Caco-2 (cell line): ENCODE measurements around the gene SCTR. TPM values are rescaled to one million over a fixed set of nuclear protein-coding genes. Genes with fewer than 3 reads are reported as not detected.
A peak's percentile ranks its signal among the peaks of the same experiment; 100 is the strongest.

Experiments
- BruUV-seq: library from RNA; stranded (reverse); fragments of 400-500 nt; replicated peaks from 2 replicates; lab custom pipeline; 2021; lab: Mats Ljungman, UMichigan
- CTCF ChIA-PET: fragments of 300-600 bp; sonication (Branson Sonifier 250); formaldehyde crosslinking; loops from one replicate; lab custom pipeline; 2022; ENCODE audit warnings: antibody characterized with exemption; lab: Charles Lee
- POLR2A ChIA-PET: fragments of 300-600 bp; sonication (Branson Sonifier 250); formaldehyde crosslinking; loops from one replicate; lab custom pipeline; 2022; ENCODE audit warnings: antibody characterized with exemption; lab: Charles Lee
- DNase-seq, 2 experiments: peaks; one replicate each; pipeline versions ENCODE4 v3.0.0 to v3.0.0-alpha.2; 2020 to 2022
- H3K27me3 ChIP-seq: replicated peaks from 2 replicates; pipeline ENCODE4 v1.6.0; 2011; ENCODE audit warnings: low read length; ENCODE audit not compliant: control insufficient read depth, insufficient read depth
- H3K36me3 ChIP-seq: 2 replicates; pipeline ENCODE4 v1.5.1; 2011; ENCODE audit warnings: low read length; ENCODE audit not compliant: control insufficient read depth, insufficient read depth
- H3K4me1 ChIP-seq: fragments of 250-450 bp; sonication (Bioruptor Pico); 2 replicates; pipeline ENCODE4 v1.5.1; 2020; ENCODE audit warnings: mild to moderate bottlenecking
- H3K4me3 ChIP-seq: 2 replicates; pipeline ENCODE4 v1.5.1; 2011; ENCODE audit warnings: low read depth, mild to moderate bottlenecking, control low read depth, low read length
- H3K9me3 ChIP-seq: fragments of 250-450 bp; sonication (Bioruptor Pico); 2 replicates; pipeline ENCODE4 v1.5.1; 2020; ENCODE audit warnings: mild to moderate bottlenecking, moderate library complexity
- H3K27ac Mint-ChIP-seq: one replicate; pipeline ENCODE4 v1.8.0; 2022; ENCODE audit warnings: mixed read lengths; ENCODE audit not compliant: unreplicated experiment
- H3K27me3 Mint-ChIP-seq: one replicate; pipeline ENCODE4 v1.8.0; 2022; ENCODE audit warnings: mixed read lengths; ENCODE audit not compliant: insufficient read depth, unreplicated experiment
- H3K36me3 Mint-ChIP-seq: one replicate; pipeline ENCODE4 v1.8.0; 2022; ENCODE audit warnings: mild to moderate bottlenecking, mixed read lengths; ENCODE audit not compliant: insufficient read depth, unreplicated experiment
- H3K4me1 Mint-ChIP-seq: one replicate; pipeline ENCODE4 v1.8.0; 2022; ENCODE audit warnings: low read depth, mixed read lengths; ENCODE audit not compliant: unreplicated experiment
- H3K4me3 Mint-ChIP-seq: one replicate; pipeline ENCODE4 v1.8.0; 2022; ENCODE audit warnings: mild to moderate bottlenecking, moderate library complexity, mixed read lengths; ENCODE audit not compliant: unreplicated experiment
- H3K9me3 Mint-ChIP-seq: one replicate; pipeline ENCODE4 v1.8.0; 2022; ENCODE audit warnings: mixed read lengths; ENCODE audit not compliant: unreplicated experiment
- CTCF ChIP-seq, 2 experiments: fragments of 200-600 bp in 1 of 2; IDR thresholded peaks; 1 replicate in 1 of 2; 2 replicates in 1 of 2; pipeline versions ENCODE4 v1.5.1 to v1.8.0; 2011 to 2022; ENCODE audit warnings: antibody characterized with exemption in 1 of 2, control low read depth in 1 of 2, inconsistent platforms in 1 of 2, low read depth in 1 of 2, low read length in 1 of 2, mild to moderate bottlenecking in 1 of 2, moderate library complexity in 1 of 2; ENCODE audit not compliant: insufficient read depth in 1 of 2, severe bottlenecking in 1 of 2, unreplicated experiment in 1 of 2
- intact Hi-C: fragments of 100-400 bp; cut with micrococcal nuclease; formaldehyde crosslinking; loops from one replicate; pipeline ENCODE4 v1.10.0; 2022; ENCODE audit not compliant: unreplicated experiment
- total RNA-seq: library from RNA; stranded (reverse); gene quantifications from 2 replicates; pipeline ENCODE4 v1.2.3, GENCODE V29; 2022

Gene SCTR
- total RNA-seq, 1 experiment from 2014 or later, result not detected

GRCh38 chr2:119491776-119492525 lies 32.3 kb downstream of the SCTR start:
- intact Hi-C loops, result loop anchor here (1.0 to 5.0 kb wide), 2 partner anchors 52 to 85 kb away; partner anchors contain the start of gene CFAP221
- no peak overlapping the region for H3K4me3 ChIP-seq
- POLR2A ChIA-PET, result no interaction called here
- H3K4me1 ChIP-seq, result peaks cover 61% of the 10 kb centered on the region
- Mint-ChIP-seq H3K9me3 (peaks cover under 1% of the 10 kb centered on the region), H3K36me3 (peaks cover 14% of the 10 kb centered on the region), H3K27me3 (no peaks in the 10 kb centered on the region), H3K27ac (peak overlapping the region; percentile 96), H3K4me3 (peak overlapping the region; percentile 39), H3K4me1 (peaks cover 54% of the 10 kb centered on the region)
- DNase-seq, result peak; percentile 86 to 92
- CTCF ChIA-PET, result interaction anchor here (0.5 to 1.0 kb wide), 3 partner anchors 16 to 151 kb away, joined by 4 to 8 read pairs (median 6); no protein-coding TSS in a partner anchor
- H3K27me3 ChIP-seq, result no peaks in the 10 kb centered on the region
- TF ChIP-seq CTCF (IDR thresholded peaks at IDR 0.05; ENCODE audit: insufficient read depth in 1 of 2, low read depth in 1 of 2, low read length in 1 of 2, severe bottlenecking in 1 of 2, unreplicated experiment in 1 of 2), result no peak
- H3K36me3 ChIP-seq, result no peaks in the 10 kb centered on the region
- TSS peak; percentile 84 for BruUV-seq
- H3K9me3 ChIP-seq, result no peaks in the 10 kb centered on the region

GRCh38 chr2:119490653-119491195 lies 33.6 kb downstream of the SCTR start:
- no peaks in the 10 kb centered on the region for H3K27me3 Mint-ChIP-seq
- DNase-seq, result no peak
- Histone ChIP-seq H3K36me3 (no peaks in the 10 kb centered on the region), H3K9me3 (no peaks in the 10 kb centered on the region), H3K4me1 (peaks cover 72% of the 10 kb centered on the region), H3K27me3 (no peaks in the 10 kb centered on the region), H3K4me3 (no peak overlapping the region)
- intact Hi-C loops, result loop anchor here (5.0 kb wide), 1 partner anchor 83 kb away; no protein-coding TSS in a partner anchor
- no peak for TF ChIP-seq CTCF (IDR thresholded peaks at IDR 0.05; ENCODE audit: insufficient read depth in 1 of 2, low read depth in 1 of 2, low read length in 1 of 2, severe bottlenecking in 1 of 2, unreplicated experiment in 1 of 2)
- peaks cover 19% of the 10 kb centered on the region for H3K36me3 Mint-ChIP-seq
- H3K9me3 Mint-ChIP-seq, result no peaks in the 10 kb centered on the region
- CTCF ChIA-PET, result interaction anchor here (1.8 kb wide), 1 partner anchor 14 kb away, joined by 9 read pairs; no protein-coding TSS in a partner anchor
- H3K4me1 Mint-ChIP-seq, result peaks cover 66% of the 10 kb centered on the region
- no TSS peak for BruUV-seq
- H3K4me3 Mint-ChIP-seq, result peak overlapping the region; percentile 11
- H3K27ac Mint-ChIP-seq, result peak overlapping the region; percentile 96
- POLR2A ChIA-PET, result no interaction called here

GRCh38 chr2:119490106-119490505 lies 34.2 kb downstream of the SCTR start:
- BruUV-seq, result no TSS peak
- Mint-ChIP-seq H3K9me3 (no peaks in the 10 kb centered on the region), H3K4me1 (peaks cover 70% of the 10 kb centered on the region), H3K27ac (peak overlapping the region; percentile 96), H3K4me3 (peak overlapping the region; percentile 11), H3K27me3 (no peaks in the 10 kb centered on the region), H3K36me3 (peaks cover 19% of the 10 kb centered on the region)
- ChIA-PET POLR2A (no interaction called here), CTCF (interaction anchor here (1.8 kb wide), 1 partner anchor 14 kb away, joined by 9 read pairs; no protein-coding TSS in a partner anchor)
- peaks cover 72% of the 10 kb centered on the region for H3K4me1 ChIP-seq
- no peak for DNase-seq
- intact Hi-C loops, result loop anchor here (5.0 kb wide), 1 partner anchor 83 kb away; no protein-coding TSS in a partner anchor
- no peaks in the 10 kb centered on the region for H3K36me3 ChIP-seq
- H3K4me3 ChIP-seq, result no peak overlapping the region
- no peaks in the 10 kb centered on the region for H3K9me3 ChIP-seq
- no peaks in the 10 kb centered on the region for H3K27me3 ChIP-seq
- TF ChIP-seq CTCF (IDR thresholded peaks at IDR 0.05; ENCODE audit: insufficient read depth in 1 of 2, low read depth in 1 of 2, low read length in 1 of 2, severe bottlenecking in 1 of 2, unreplicated experiment in 1 of 2), result no peak
